ENCODE data around the gene SNAP47.
"Not testable (repeated sequence)": the region's sequence is repeated elsewhere in the genome, so short reads cannot be mapped to it uniquely, and the experiment has no call there.

DNA sequence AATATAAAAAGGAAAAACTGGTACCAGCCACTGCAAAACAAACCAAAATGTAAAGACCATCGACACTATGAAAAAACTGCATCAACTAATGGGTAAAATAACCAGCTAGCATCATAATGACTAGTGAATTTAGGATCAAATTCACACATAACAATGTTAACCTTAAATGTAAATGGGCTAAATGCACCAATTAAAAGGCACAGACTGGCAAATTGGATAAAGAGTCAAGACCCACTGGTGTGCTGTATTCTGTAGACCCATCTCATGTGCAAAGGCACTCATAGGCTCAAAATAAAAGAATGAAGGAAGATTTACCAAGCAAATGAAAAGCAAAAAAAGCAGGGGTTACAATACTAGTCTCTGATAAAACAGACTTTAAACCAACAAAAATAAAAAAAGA, 33.6 kb upstream of the SNAP47 start:
- not testable (repeated sequence) for TF ChIP-seq CTCF, POLR2A (IDR thresholded peaks at IDR 0.05)

Data from esophagus squamous epithelium (tissue), 4 donors.